Activated T-helper 1 cell treated with anti-CD3 and anti-CD28 coated beads, Interleukin-2, amount 50 U/mL, for 16 hours (primary cell): ENCODE data around the gene RAB12.
"Not testable (repeated sequence)": the region's sequence is repeated elsewhere in the genome, so short reads cannot be mapped to it uniquely, and the experiment has no call there.

ENCODE experiments used
- DNase-seq, 2 donors: peaks; one replicate each; pipeline ENCODE4 v3.0.0-alpha.2; 2020; ENCODE audit warnings: low read depth in 1 of 2, low spot score in 1 of 2

The RAB12 gene

GRCh38 chr18:8643326-8643878, 34.2 kb downstream of the RAB12 start:
- no peak for DNase-seq

- not testable (repeated sequence) for DNase-seq
Observed at GRCh38 chr18:8647359-8647758, 38.1 kb downstream of the RAB12 start.

GRCh38 chr18:8651478-8652261, 42.4 kb downstream of the RAB12 start:
- not testable (repeated sequence) for DNase-seq

GRCh38 chr18:8654503-8655451, 45.5 kb downstream of the RAB12 start:
- DNase-seq = no peak

- DNase-seq = no peak
Observed at GRCh38 chr18:8656232-8656631, 47.0 kb downstream of the RAB12 start.

- no peak for DNase-seq
Observed at GRCh38 chr18:8657050-8657820, 48.0 kb downstream of the RAB12 start.

GRCh38 chr18:8657873-8658470, 48.7 kb downstream of the RAB12 start:
- DNase-seq = no peak

- DNase-seq = no peak
Observed at GRCh38 chr18:8658858-8659485, 49.7 kb downstream of the RAB12 start.

GRCh38 chr18:8659609-8660242, 50.5 kb downstream of the RAB12 start:
- DNase-seq = no peak

GRCh38 chr18:8660316-8660715, 51.1 kb downstream of the RAB12 start:
- no peak for DNase-seq

GRCh38 chr18:8661754-8662559, 52.7 kb downstream of the RAB12 start:
- DNase-seq = no peak

GRCh38 chr18:8662560-8663255, 53.5 kb downstream of the RAB12 start:
- DNase-seq = no peak

- DNase-seq = no peak
Observed at GRCh38 chr18:8667846-8668245, 58.6 kb downstream of the RAB12 start.

GRCh38 chr18:8668381-8668780, 59.1 kb downstream of the RAB12 start:
- DNase-seq = no peak

- DNase-seq = no peak
Observed at GRCh38 chr18:8669571-8669970, 60.3 kb downstream of the RAB12 start.

- no peak for DNase-seq
Observed at GRCh38 chr18:8673256-8674209, 64.3 kb downstream of the RAB12 start.

- no peak for DNase-seq
Observed at GRCh38 chr18:8675057-8675456, 65.8 kb downstream of the RAB12 start.
